MG63 (cell line): ENCODE data around the gene ADGRV1. TPM values are rescaled to one million over a fixed set of nuclear protein-coding genes. Genes with fewer than 3 reads are reported as not detected.
A peak's percentile ranks its signal among the peaks of the same experiment; 100 is the strongest.

ENCODE experiments used
- DNase-seq: peaks from one replicate; pipeline ENCODE4 v3.0.0-alpha.2; 2020
- H3K27me3 ChIP-seq: fragments of 250-450 bp; sonication (Bioruptor Pico); 2 replicates; pipeline ENCODE4 v1.5.1; 2020; ENCODE audit warnings: mild to moderate bottlenecking, moderate library complexity
- H3K36me3 ChIP-seq: fragments of 250-450 bp; sonication (Bioruptor Pico); 2 replicates; pipeline ENCODE4 v1.5.1; 2020; ENCODE audit warnings: mild to moderate bottlenecking, moderate library complexity
- H3K4me3 ChIP-seq: fragments of 250-450 bp; sonication (Bioruptor Pico); 2 replicates; pipeline ENCODE4 v1.5.1; 2020; ENCODE audit warnings: mild to moderate bottlenecking, moderate library complexity
- H3K9me3 ChIP-seq: fragments of 250-450 bp; sonication (Bioruptor Pico); 2 replicates; pipeline ENCODE4 v1.5.1; 2020; ENCODE audit warnings: mild to moderate bottlenecking, moderate library complexity
- total RNA-seq: library from RNA; depleted of rRNA; stranded (reverse); fragments of >200 nt; shearing (Covaris generic); gene quantifications from 2 replicates; pipeline ENCODE4 v1.2.3, GENCODE V29; 2014; ENCODE audit warnings: low replicate concordance

The ADGRV1 gene
- total RNA-seq, 1 experiment from 2014 or later, result 0.13 TPM

DNA sequence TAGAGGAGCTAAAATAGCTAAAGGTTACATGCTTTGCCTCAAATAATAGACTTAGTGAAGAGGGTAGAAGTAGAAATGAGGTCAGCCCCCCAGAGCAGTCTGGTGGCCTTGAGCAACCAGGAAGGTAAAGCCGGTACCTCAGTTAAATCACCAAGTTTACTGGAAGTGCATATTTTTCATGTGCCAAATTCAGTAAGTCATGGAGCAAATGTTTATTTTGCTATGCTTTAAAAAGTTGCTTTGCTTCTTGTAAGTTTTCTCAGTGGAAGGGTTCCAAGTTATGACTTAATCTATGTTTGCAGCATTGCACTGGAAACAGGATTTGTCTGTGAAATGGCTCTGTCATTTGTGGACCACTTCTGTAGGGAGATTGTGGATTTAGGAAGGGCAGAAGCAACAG lies 567.9 kb downstream of the ADGRV1 start:
- no peaks in the 10 kb centered on the region for H3K27me3 ChIP-seq
- peak; percentile 68 for DNase-seq
- H3K9me3 ChIP-seq, result no peaks in the 10 kb centered on the region
- no peaks in the 10 kb centered on the region for H3K36me3 ChIP-seq
- no peak overlapping the region for H3K4me3 ChIP-seq

DNA sequence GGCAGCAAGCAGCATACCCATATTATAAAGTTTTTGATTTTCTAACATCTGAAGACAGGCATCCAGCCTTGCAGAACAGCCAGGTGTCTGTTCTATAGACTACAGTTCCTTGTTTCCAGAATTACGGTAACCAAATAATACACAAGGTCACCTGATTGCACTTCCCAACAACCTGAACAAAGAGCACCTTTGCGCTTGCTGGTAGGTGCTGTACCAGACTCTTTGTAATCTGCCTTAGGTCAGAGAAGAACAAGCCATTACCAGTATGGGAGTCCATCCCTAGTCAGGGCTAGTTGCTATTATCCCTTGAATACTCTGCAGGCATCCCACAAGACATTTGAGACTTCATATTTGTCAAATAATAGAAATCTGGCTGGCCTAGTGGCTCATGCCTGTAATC lies 568.3 kb downstream of the ADGRV1 start:
- DNase-seq, result no peak
- Histone ChIP-seq H3K9me3 (no peaks in the 10 kb centered on the region), H3K36me3 (no peaks in the 10 kb centered on the region), H3K4me3 (no peak overlapping the region), H3K27me3 (no peaks in the 10 kb centered on the region)

- no peak for DNase-seq
- H3K27me3 ChIP-seq, result no peaks in the 10 kb centered on the region
- H3K4me3 ChIP-seq, result no peak overlapping the region
- H3K9me3 ChIP-seq, result no peaks in the 10 kb centered on the region
- H3K36me3 ChIP-seq, result no peaks in the 10 kb centered on the region
Measured at GRCh38 chr5:91127456-91128081, 569.0 kb downstream of the ADGRV1 start.

GRCh38 chr5:91128604-91129003 lies 570.0 kb downstream of the ADGRV1 start:
- Histone ChIP-seq H3K4me3 (no peak overlapping the region), H3K9me3 (no peaks in the 10 kb centered on the region), H3K27me3 (no peaks in the 10 kb centered on the region), H3K36me3 (no peaks in the 10 kb centered on the region)
- DNase-seq, result no peak

- H3K36me3 ChIP-seq, result no peaks in the 10 kb centered on the region
- no peak for DNase-seq
- H3K9me3 ChIP-seq, result no peaks in the 10 kb centered on the region
- H3K27me3 ChIP-seq, result no peaks in the 10 kb centered on the region
- H3K4me3 ChIP-seq, result no peak overlapping the region
Measured at GRCh38 chr5:91129748-91130147, 571.2 kb downstream of the ADGRV1 start.

- Histone ChIP-seq H3K27me3 (no peaks in the 10 kb centered on the region), H3K4me3 (no peak overlapping the region), H3K9me3 (no peaks in the 10 kb centered on the region), H3K36me3 (no peaks in the 10 kb centered on the region)
- no peak for DNase-seq
Measured at GRCh38 chr5:91130759-91131158, 572.2 kb downstream of the ADGRV1 start.

DNA sequence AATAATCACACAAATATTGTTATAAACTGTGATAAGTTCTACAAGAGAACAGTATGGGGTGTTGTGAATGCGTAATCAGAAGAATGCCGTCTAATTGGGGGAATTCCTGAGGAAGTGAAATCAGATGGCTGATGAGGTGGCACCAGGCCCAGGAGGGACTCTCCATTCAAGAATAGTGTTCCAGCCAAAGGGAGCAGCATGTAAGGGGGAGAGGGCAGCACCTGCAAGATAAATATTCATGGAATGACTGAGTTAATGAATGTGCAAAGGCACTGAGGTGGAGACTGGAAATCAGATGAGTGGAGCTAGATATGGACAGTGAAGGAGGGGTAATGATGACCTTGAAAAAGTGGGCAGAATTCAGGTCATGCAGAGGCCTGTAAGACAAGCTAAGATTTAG lies 574.0 kb downstream of the ADGRV1 start:
- DNase-seq, result no peak
- H3K27me3 ChIP-seq, result no peaks in the 10 kb centered on the region
- H3K4me3 ChIP-seq, result no peak overlapping the region
- H3K36me3 ChIP-seq, result no peaks in the 10 kb centered on the region
- H3K9me3 ChIP-seq, result no peaks in the 10 kb centered on the region

DNA sequence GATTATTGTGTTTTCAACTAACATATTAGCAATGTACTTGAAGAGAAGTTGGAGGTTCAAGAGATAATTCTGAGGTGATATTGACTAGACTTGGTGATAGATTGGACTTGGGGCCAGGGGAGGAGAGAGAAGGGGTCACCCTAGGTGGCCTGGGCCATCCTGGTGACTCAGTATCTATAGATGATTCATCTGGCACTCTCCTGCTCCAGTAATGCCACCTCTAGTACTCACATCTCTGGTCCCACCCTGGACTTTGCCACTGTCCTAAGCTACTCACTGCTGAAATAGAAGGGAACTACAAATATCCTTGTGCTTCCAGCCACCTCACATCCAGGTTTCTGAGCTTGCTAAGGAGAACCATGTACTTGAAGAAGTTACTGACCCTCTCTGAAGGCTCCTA lies 574.6 kb downstream of the ADGRV1 start:
- DNase-seq, result no peak
- Histone ChIP-seq H3K9me3 (no peaks in the 10 kb centered on the region), H3K36me3 (no peaks in the 10 kb centered on the region)

GRCh38 chr5:91135475-91136248 lies 577.1 kb downstream of the ADGRV1 start:
- H3K27me3 ChIP-seq, result no peaks in the 10 kb centered on the region
- H3K9me3 ChIP-seq, result no peaks in the 10 kb centered on the region
- H3K36me3 ChIP-seq, result no peaks in the 10 kb centered on the region
- H3K4me3 ChIP-seq, result no peak overlapping the region
- DNase-seq, result no peak

More for the DNA sequence above, 574.6 kb downstream of the ADGRV1 start:
- Histone ChIP-seq H3K27me3 (no peaks in the 10 kb centered on the region), H3K4me3 (no peak overlapping the region)

DNA sequence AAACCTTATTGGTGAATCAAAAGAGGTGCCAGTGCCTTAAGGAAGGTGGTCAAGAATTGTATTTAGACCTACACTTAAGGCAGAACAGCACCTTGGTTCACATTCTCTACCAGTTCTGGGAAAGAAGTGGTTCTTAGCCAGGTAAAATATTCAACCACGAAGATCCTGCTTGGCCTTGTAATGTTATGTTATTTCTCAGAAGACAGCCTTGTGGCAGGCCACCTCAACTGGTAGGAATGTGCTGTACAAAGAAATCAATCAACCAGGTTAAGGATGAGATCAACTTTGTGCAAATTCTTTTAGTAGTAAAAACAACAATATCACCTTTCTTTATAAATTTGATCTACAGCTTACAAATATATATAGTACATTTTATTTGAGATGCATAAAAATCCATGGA lies 577.7 kb downstream of the ADGRV1 start:
- Histone ChIP-seq H3K27me3 (no peaks in the 10 kb centered on the region), H3K4me3 (no peak overlapping the region), H3K36me3 (no peaks in the 10 kb centered on the region), H3K9me3 (no peaks in the 10 kb centered on the region)
- DNase-seq, result no peak

DNA sequence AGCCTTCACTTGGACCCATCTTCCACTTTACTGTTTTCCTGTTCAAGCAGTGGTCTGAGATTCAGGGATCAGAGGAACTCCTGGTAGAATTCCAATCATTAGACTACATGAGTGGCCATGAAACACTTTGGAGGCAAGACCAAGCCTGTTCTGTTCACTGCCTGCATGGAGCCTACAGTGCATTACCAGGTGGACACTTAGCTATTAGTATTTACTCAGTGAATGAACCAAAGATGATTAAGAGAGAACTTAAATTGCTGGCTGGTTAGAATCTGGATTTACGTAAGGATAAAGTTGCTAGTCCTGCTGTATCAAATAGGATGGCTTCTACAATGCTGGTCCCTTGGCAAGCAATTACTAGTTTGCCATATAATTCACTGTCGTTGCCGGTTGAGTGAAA lies 579.0 kb downstream of the ADGRV1 start:
- H3K9me3 ChIP-seq, result no peaks in the 10 kb centered on the region
- DNase-seq, result no peak
- H3K4me3 ChIP-seq, result no peak overlapping the region
- no peaks in the 10 kb centered on the region for H3K27me3 ChIP-seq
- no peaks in the 10 kb centered on the region for H3K36me3 ChIP-seq

- no peaks in the 10 kb centered on the region for H3K27me3 ChIP-seq
- DNase-seq, result no peak
Measured at GRCh38 chr5:91139572-91140200, 581.1 kb downstream of the ADGRV1 start.

GRCh38 chr5:91140657-91141056 lies 582.1 kb downstream of the ADGRV1 start:
- Histone ChIP-seq H3K4me3 (no peak overlapping the region), H3K9me3 (no peaks in the 10 kb centered on the region), H3K27me3 (no peaks in the 10 kb centered on the region), H3K36me3 (no peaks in the 10 kb centered on the region)
- no peak for DNase-seq

More at GRCh38 chr5:91139572-91140200, 581.1 kb downstream of the ADGRV1 start:
- Histone ChIP-seq H3K4me3 (no peak overlapping the region), H3K9me3 (no peaks in the 10 kb centered on the region), H3K36me3 (no peaks in the 10 kb centered on the region)

- no peaks in the 10 kb centered on the region for H3K9me3 ChIP-seq
- H3K36me3 ChIP-seq, result no peaks in the 10 kb centered on the region
- H3K4me3 ChIP-seq, result no peak overlapping the region
- H3K27me3 ChIP-seq, result no peaks in the 10 kb centered on the region
- DNase-seq, result no peak
Measured at GRCh38 chr5:91141642-91142041, 583.0 kb downstream of the ADGRV1 start.

DNA sequence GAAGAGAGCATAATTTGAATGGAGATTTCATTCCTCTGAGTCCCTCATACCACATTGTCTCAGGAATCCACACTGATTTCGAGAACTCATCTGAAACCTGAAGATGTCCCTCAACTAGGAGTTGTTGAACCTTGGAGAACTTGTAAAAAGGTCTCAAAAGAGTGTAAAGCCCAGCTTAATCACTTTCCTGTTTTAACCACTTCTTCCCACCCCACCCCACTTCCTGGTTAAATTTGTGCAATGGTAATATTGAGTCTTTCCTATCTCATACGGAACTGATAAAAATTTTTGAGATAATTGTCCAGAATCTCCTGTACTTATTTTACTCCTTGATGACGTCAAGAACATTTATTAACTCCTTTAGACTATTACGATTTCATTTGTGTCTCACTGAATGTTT lies 583.8 kb downstream of the ADGRV1 start:
- Histone ChIP-seq H3K9me3 (no peaks in the 10 kb centered on the region), H3K27me3 (no peaks in the 10 kb centered on the region), H3K36me3 (no peaks in the 10 kb centered on the region), H3K4me3 (no peak overlapping the region)
- no peak for DNase-seq

- no peaks in the 10 kb centered on the region for H3K9me3 ChIP-seq
- no peaks in the 10 kb centered on the region for H3K36me3 ChIP-seq
- H3K27me3 ChIP-seq, result no peaks in the 10 kb centered on the region
- no peak overlapping the region for H3K4me3 ChIP-seq
- DNase-seq, result peak; percentile 11
Measured at GRCh38 chr5:91142819-91143218, 584.2 kb downstream of the ADGRV1 start.

- Histone ChIP-seq H3K9me3 (no peaks in the 10 kb centered on the region), H3K27me3 (no peaks in the 10 kb centered on the region), H3K36me3 (no peaks in the 10 kb centered on the region), H3K4me3 (no peak overlapping the region)
- DNase-seq, result no peak
Measured at GRCh38 chr5:91143840-91144239, 585.2 kb downstream of the ADGRV1 start.
